CD4-positive, alpha-beta T cell treated with Interleukin-15 for 4 hours (primary cell): ENCODE measurements around the gene TFAP2D.

Experiments used
- DNase-seq: peaks from one replicate; pipeline ENCODE4 v3.0.0-alpha.2; 2020; ENCODE audit warnings: low spot score

The TFAP2D gene

DNA sequence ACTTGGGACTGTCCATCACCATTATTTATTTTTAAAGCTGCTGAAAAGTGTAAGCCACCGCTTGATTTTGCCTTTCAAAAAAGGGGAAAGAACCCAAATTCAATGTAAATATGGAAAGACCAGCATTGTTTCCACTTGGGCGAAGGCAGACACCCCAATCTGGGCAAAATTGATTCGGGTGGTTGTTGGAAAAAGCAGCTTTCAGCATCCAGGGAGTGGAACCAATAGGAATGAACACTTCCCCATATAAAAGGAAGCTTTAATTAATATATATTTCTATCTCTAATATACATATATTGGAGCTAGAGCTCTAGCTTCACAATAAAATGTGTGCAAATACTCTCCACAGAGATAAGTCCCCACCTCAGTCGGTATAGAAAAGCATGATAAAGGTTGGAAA, at the start of gene TFAP2D:
TSS of gene TFAP2D (plus strand) at position 301 of the 400 bp plus-strand sequence. CDS start 530 bp downstream, outside the sequence.
- DNase-seq: no peak

DNA sequence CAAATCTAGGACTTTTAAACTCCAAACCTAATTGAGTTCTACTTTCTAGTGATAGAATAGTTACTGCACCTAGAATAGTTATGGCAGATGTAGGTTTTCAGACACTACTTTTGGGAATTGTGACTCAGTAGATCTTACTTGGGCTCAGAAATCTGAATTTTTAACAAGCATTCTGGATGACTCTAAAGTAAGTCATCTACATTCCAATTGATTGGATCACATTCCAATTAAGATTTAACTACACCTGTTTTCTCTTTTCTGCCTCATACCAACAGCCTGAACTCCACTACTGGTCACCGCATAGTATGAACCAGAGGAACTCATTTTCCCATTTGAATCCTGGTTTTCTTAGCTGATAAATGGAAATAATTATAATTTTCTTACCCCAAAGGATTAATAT, 49.5 kb upstream of the TFAP2D start:
- DNase-seq: no peak

DNA sequence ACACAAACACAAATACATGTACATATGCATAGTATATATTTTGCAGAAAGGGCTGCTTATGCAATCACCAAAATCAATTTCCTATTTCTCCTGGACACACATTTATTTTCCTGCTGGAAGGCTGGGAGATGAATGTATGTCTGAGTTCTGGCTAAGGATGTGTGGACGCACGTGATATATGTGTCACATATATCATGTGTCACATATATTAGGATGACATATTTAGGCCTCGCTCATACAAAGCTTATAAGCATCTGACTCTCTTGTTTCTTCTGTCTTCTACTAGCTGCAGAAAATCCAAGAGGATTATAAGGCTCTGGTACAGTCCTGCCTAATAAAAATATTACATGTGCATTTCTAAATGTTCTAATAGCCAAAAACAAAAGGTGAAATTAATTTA, 47.2 kb upstream of the TFAP2D start:
- DNase-seq: no peak

DNA sequence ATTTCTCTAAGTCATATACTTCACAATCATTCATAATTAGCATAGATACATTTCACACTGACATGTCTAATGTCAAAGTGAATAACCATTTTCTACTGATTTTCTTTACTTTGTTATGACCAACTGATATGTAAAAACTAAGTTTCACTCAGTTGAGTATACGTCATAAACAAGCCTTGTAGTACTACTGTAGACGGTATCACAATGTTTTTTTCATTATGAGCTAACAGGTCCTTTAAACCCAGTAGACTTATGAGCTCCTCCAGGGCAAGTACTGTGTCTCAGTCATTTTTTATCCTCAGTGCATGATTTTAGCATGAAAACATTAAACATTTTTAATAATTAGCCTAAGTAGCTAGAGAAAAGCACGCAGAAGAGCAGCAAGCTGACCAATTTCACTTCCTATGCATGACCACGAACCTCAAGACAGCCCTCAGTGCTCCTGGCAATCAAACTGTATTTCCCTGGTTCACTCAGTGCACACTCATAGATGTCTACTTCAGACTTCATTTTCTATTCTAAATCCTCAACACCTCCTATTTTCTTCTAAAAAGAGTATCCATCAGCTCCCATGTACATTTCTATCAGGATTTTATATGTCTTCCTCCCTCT, 32.0 kb upstream of the TFAP2D start:
- DNase-seq: no peak

DNA sequence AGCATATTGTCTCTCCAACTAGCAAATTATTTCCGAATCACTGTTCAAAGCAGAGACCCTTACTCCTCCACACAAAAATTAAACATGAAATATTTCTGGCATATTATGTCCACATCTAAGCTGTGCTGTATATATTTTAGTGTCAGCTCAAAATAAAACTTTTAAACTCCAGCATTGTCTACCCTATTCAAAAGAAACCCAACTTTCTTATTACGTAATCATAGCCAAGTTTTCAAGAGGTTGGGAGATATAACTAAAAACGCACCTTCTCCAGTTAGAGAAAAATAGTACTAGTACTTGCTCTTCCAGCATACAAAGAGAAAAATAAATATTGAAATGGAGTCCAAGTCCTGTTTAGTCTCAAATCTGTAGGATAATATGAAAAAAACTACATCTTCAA, 24.1 kb upstream of the TFAP2D start:
- DNase-seq: no peak

DNA sequence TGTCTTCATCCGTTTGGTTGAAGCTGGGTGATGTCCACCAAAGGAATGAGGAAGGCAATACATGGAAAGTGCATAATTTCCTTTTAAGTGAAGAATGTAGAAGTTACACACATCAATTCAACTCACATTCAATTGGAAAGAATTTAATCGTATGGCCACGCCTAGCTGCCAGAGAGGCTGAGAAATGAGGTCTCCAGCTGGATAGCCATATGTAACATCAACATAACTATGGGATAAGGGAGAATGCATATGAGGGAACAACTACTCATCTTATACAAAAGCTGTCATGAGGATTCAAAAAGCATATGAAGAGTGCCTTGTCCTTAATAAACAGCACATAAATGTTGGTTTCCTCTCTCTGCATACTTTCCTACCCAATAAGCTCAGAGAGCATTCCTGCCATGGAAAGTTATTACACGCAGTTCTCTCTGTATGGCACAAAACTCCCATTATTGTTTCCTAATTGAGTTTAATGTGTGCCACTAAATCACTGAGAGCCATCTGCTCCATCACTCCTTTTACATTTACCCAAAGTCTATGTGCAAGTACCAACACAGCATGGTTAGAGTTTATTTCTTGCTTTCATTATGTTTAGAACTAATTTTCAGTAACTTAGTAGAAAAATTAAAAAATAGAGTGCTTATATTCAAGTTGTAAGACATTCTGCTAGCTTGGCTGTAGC, 21.4 kb upstream of the TFAP2D start:
- no peak for DNase-seq

DNA sequence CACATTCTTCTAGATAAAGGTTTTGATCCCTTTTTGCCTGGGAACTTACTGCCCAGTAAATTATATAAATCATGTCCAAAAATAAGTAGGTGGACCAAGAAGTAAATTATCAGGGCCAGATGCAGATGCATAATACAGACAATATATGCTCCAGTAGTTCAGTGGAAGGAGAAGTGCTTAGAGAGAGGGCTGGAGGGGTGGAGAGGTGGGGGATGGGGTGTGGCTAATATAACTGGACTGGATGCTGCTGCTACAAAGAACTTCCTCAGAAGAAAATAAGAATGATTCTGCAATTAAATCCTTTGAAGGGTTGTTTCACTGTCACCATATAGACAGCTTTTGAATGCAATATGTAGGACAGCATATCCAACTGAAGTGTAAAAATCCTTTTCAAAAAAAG, 14.8 kb upstream of the TFAP2D start:
- no peak for DNase-seq

DNA sequence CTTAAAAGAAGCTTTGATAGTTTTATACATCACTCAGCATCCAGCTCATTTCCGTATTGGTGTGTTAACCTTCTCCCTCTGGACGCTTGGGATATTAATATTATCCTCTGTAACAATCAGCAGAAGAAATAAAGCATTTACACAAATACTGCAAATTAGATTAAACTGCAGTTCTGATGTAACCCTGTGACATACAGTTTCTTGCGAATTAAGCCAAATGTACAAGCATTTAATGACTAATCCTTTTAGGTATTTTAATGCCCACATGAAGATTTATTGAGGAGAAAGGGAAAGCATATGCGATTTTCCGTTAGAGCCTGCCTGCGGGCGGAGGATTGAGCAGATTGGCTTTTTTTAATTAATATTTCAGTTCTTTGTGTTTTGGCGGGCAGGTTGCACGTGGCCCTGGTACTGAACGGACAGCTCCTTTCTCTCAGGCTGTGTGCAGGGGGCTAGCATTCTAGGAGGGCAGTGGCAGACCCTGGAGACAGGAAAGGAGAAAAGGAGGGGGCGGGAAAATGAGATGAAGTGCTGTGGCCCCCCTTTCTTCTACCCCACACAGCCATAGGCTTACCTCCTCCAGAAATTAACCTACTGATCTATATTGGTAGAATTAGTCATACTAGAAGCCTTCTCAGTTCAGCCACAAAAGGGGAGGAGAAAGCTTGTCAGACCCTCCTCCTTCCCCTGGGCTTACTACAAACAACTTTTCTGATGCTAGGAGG, 14.1 kb upstream of the TFAP2D start:
- no peak for DNase-seq

DNA sequence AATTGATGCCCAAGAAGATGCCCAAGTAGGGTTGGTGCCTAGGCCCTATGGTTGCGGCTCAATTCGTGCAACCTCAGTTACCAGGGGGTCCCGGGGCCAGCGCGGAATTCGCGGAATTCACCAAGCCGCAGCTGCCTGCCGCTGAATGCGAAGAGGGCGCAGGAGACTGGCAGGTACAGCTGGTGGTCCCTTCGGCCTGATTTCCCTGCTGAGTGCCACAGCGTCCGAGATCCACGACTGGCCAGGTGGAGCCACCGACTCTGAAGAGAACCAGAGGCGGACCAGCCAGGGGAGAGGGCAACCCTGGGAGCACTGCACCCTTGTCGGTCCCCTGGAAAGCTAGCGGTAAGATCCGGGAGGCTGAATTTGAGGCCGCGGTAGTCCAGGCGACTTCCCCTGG, 6.8 kb upstream of the TFAP2D start:
- no peak for DNase-seq

DNA sequence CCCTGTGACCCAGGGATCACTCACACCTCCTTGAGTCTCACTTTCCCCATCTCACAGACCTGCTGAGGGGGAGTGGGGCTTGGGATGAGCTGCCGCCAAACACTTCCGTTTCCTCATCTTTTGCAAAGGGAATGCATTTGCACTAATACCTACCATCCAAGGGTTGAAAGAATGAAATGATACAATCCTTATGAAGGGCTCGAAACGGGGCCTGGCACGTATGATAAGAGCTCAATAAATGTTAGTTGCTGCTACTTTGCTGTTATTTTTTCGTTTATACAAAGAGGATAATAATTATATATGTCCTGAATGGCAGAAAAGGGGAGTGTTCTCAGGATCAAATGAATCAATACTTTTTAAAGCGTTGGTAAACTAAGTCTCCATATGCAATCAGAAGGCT, 6.1 kb upstream of the TFAP2D start:
- DNase-seq: no peak

DNA sequence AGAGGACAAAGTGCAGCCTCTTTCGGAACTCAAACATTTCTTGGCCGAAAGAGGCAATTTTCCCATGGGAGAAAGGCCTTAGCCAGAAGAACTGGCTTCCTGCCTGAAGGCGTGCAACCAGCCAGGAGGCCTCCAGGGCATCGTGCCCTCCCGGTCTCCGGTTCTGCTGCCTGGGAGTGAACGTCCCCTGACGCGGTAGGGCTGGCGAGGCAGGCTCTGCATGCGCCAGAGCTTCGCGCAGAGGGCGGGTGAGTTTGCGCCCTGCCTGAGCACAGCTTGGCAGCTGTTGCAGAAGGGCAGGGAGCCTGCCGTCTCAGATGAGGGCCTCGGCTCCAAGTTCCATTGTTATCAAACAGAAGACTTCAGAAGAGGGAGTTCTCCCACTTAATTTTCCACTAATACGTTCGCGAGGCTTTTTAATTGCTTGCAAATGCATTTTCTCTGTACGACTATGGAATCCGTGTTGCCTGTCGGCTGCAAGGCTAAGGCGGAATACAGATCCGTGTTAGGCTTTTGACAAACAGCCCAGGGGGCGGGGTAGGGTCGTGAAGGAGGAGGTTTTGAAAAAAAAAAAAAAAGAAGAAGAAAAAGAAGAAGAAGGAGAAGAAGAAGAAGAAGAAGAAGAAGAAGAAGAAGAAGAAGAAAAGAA, 5.5 kb upstream of the TFAP2D start:
- DNase-seq: no peak

DNA sequence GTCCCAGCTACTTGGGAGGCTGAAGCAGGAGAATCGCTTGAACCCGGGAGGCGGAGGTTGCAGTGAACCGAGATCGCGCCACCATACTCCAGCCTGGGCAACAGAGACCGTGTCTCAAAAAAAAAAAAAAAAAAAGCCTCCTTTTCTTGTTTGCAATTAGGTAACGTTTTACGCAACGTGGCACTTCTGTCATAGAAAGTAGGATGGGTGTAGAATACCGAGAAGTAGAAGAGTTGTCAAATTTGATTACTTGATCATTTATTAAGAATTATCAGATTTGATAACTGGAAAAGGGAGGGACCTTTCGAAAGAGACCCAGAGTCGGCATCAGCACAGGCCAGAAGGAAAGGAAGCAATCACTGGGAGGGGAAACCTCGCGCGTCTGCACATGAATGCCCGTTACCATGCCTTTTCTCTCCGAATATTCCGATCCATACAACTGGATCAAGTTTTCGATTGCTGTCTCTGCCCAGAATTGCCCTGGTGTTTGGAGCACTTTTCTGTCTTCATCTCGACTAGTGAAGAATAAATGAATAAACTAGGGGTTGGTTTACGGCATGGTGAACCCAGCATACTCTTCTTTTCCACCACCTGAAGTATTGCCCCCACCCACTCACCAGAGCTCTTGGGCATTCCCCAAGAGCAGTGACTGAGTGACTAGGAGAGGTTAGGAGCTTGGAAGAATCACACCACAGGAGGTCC, 4.5 kb upstream of the TFAP2D start:
- no peak for DNase-seq

DNA sequence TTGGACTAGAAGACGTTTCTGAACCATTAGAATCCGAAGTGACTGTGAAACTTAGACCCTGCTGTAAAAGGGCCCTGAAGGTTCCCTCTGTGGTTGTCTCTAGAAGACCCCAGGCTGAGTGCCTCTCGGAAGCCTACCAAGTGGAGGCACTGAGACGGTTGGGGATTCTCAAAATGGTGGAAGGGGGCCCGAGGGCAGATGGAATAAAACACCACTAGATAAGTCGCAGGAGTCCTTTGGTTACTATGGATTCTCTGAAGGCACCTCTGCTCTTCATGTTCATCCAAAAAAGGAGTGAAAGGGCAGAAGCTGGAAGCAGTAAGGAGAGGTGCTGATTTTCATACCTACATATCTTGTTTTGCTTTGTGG, 4.0 kb upstream of the TFAP2D start:
- no peak for DNase-seq

DNA sequence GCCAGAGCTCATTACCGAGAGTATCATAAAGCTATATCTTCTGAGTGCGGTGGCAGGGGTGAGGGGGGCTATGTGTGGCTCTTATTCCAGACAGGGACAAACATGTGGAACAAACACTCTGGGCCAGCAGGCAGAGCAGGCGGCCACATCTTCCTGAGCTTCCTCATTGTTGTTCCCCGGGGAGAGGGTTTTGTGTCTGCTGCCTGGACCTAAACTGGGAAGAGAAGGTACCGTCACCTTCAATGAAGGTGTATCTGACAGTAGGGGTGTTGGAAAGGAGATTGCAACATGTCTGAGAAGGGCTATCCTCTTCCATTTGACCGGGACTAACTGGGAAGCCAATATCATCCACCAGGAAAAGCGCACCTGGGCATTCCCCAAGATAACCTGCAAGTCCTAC, 1.6 kb upstream of the TFAP2D start:
- DNase-seq: no peak

DNA sequence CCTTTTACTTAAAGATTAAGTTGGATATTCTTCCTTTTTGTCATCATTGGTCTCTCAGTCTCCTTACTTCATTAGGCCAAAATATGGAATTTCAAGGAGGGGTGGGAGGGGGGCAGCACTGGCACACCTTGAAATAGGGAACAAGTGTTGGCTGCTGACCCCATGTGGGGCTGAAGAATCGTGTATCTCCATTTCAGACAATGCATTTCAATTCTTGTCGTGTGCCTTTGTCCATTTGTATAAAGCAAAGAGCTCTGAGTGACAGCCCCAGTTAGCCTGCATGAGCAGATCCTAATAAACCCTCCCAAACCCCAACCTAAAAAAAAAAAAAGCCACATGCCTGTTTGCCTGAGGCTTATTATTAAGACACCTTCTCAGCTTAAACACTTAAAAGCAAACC, 1.0 kb upstream of the TFAP2D start:
- no peak for DNase-seq

DNA sequence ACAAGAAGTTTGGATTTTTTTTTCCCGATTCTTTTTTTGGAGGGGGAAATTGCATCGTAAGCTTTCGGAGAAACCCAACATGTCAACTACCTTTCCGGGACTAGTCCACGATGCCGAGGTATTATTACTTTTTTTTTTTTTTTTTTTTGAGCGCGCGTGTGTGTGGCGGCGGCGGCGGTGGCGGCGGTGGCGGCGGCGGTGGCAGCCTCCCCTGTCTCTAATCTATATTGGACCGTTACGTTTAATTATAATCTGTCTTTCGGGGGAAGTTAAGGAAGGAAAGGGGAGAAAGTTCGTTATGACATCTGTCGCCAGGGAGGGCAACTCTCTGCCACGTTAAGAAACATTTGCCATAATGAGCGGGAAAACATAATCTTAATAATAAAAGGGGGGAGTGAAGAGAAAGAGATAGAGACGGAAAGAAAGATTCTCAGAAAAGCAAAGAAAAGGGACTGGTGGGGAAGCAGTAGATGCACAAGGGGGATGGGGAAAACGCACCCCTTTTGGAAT, 706 bp downstream of the TFAP2D start:
- DNase-seq: no peak

DNA sequence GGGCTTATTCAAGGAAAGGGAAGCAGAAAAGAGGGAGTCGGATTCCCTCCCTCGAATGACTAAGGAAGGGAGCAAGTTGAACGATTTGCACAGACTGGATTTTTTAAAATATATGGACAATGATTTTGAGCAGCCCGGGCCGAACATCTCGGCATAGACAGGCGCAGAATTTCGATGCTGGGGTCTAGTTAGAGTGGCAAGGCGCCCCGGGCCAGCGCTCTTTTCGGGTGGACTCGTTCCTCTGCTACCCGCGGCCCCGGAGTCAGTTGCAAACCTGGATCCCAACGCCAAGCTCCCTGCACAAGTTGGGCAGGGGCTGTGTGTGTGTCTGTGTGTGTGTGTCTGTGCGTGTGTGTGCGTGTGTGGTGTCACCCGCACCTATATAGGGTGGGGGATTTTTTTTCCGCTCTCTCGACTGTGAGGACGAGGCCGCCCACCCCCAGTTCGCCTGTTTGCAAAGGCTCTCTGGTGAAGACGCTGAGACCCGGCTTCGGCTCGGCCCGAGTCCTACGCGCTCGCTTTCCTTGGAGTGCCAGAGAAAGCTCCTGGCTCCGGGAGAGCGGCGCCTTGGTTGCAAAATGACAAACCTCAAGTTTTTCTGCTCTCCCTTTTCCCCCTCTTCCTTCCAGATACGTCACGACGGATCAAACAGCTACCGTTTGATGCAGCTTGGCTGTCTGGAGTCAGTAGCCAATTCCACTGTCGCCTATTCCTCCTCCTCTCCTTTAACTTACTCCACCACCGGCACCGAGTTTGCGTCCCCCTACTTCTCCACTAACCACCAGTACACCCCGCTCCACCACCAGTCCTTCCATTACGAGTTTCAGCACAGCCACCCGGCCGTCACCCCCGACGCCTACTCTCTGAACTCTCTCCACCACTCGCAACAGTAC, 1.4 kb downstream of the TFAP2D start:
- no peak for DNase-seq

DNA sequence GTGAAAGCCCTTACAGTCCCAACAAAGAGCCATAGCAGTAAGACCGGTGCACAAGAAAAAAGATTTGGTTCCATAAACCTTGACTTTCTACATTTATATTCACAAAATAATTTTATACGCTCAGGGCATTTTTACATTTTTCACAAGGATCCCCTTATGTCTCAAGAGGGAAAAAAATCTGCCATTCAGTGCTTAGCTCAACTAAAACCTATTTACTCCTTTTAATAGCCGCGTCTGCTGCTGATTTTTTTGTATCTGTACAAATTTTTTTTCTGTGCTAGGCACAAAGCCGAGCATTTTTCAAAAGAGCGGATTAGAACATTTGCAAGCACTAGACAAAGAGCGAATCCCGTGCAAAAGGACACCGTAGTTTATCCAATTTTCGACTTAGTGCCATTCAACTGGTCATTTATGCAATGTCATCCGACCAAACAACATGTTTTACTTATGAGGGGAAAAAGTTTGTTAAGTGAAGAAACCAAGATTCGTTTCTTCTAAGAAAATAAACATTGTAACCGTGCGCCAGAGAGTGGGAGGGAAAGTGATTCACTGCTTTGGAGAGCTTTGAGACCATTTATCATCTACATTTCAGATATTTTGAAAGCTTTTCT, 3.7 kb downstream of the TFAP2D start:
- no peak for DNase-seq

DNA sequence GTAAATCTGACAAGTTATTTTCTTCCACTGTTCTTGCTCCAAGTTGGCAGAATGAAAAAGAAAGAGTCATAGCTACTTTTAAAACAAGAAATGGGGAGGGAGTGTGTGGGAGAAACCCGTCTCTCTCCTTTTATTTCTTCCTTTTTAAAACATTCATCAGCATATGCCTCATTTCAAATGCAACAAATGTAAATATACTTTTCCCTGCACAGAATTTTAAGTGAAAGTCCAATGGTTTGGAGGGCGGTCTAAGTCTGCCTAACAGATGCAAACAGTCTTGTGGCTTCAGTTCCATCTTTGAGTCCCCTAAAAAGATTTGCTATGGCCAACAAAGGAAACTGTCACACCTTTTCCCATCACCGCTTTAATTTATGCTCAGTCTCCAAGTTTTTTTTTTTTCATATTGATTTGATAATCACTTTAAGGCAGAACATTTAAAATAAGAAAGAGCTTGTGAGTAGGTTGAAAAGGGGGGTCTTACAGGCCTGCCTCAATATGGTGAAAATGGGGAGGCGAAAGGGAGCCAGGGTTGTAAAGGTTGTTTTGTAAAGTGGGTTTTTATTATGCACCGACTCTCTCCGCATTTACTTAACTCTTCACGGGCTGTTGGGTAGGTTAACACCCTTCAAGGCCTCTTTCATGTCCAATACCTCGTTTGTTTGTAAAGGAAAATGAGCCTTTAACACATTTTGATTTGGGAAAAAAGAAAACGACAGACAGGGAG, 4.6 kb downstream of the TFAP2D start:
- DNase-seq: no peak

DNA sequence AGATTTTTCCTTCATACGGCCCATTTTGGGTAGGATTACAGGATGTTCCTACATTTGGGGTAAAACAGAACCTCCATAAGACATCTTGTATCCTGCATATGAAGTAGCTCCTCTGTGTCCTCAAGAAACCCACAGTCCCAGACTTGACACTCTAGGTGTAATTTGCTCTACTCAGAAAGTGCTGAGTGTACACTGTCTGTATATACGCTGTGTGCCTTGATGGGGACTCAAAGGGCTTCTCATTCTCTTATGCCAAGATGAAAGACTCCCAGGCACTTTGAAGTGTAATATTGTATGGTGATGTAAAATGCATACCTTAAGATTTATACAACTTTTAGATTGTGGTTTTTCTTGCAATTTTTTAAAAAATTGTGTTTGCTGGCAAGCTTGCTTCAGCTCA, 5.2 kb downstream of the TFAP2D start:
- DNase-seq: no peak
